ENCODE data around the gene KCNQ2.
"Not testable (repeated sequence)": the region's sequence is repeated elsewhere in the genome, so short reads cannot be mapped to it uniquely, and the experiment has no call there.

KCNQ2 gene

DNA sequence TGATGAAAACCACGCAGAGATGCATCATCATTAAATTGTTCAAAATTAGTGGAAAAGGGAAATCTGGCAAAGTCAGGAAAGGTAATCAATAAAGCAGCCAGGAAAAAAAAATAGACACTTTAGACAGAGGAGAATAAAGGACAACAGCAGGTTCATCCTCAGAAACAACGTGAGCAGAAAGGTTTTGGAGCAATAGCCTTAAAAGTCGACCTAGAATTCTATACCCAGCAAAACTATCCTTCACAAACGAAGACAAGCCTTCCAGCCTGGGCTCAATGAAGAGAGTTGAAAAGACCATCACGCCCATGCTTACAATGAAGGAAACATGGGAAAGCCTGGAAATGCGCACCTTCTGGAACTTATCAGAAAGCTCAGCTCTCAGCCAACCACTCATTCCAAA, 86.6 kb downstream of the KCNQ2 start:
- DNase-seq (ENCODE audit: low spot score), result no peak

DNA sequence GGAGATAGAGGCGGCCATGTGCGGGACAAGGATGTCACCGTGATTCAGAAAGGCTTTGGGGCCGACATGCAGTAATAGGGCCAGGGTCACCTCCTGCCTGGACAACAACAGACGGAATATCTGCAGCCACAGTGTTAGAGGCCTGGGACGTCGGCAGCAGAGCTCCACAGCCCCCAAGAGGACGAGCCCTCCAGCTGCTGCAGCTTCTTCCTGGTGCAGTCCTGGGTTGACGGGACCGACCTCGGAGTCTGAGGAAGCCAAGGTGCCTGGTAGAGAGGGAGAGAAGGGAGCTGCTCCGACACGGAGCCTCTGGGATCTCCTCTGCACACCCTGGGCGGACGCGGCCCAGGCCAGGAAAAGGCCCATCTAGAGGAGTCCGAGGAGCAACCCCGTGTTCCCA, 88.1 kb downstream of the KCNQ2 start:
- DNase-seq (ENCODE audit: low spot score), result no peak

DNA sequence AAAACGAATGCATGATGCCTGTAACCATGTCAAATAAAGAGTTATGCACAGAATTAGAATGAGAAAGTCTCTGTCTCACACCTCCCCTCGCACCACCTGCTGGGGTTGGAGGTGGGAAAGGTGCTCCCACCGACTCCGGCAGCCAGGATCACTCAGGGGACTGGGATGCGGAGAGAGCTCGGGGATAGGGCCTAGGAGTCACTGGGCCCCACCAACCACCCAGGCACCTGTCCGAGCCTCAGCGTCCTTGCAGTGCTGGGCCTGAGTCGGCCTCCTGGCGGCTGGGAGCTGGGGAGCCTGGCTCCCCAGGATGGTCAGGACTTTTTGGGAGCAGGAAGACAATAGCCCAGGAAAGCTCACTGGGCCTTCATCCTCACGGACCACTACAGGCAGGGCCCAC, 88.9 kb downstream of the KCNQ2 start:
- no peak for DNase-seq (ENCODE audit: low spot score)

DNA sequence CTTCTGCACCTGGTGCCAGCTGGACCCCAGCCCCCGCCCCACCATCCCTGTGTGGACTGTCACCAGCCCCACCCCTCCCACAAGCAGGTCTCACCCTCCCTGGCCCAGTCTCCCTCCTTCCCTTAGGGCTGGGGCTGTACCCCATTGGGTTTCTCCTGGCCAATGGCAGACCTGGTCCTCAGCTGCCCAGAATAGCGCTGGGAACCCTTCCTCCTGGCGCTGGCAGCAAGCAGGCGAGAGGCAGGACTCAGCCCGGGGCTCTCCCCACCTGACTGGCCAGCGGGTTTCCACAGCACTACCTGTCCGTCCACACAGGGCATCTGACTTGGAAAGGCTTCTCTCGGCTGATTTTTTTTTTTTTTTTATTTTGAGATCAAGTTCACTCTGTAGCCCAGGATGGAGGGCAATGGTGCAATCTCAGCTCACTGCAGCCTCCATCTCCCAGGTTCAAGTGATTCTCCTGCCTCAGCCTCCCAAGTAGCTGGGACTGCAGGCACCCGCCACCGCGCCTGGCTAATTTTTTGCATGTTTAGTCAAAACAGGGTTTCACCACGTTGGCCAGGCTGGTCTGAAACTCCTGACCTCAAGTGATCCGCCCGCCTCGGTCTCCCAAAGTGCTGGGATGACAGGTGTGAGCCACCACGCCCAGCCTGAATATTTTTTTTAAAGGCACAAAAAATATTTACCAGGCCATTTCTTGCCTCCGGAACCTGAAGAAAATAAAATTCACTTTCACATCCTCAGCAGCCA, 89.7 kb downstream of the KCNQ2 start:
- no peak for DNase-seq (ENCODE audit: low spot score)

DNA sequence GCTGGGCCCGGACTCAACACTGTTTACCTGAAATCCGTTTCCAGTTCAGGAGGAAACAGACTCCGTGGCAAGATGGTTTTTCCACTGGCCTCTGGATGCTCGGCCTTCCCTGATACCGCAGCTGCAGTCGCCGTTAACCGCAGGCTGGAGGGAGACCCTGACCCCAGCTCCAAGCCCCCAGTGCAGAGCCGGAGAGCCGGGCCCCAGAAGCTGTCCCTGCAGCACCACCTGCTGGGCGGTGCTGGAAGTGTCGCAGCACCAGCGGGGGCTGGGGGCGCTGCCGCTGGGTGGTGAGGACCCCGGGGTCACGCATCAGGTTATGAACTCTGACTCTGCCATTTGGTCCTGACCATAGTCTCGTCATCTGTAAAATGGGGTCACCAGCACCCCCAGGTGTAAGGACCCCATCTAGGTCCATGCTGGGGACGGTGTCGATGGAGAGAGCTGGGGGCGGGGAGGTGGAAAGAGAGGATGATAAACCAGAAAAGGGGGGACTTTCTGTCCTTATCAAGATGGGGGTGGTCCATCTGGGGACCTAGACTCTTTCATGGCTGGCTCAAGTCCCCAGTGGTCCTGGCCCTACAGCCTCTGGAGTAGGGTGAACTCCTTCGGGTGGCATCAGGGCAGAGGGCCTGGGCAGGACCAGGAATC, 90.5 kb downstream of the KCNQ2 start:
- DNase-seq (ENCODE audit: low spot score), result peak; percentile 82

DNA sequence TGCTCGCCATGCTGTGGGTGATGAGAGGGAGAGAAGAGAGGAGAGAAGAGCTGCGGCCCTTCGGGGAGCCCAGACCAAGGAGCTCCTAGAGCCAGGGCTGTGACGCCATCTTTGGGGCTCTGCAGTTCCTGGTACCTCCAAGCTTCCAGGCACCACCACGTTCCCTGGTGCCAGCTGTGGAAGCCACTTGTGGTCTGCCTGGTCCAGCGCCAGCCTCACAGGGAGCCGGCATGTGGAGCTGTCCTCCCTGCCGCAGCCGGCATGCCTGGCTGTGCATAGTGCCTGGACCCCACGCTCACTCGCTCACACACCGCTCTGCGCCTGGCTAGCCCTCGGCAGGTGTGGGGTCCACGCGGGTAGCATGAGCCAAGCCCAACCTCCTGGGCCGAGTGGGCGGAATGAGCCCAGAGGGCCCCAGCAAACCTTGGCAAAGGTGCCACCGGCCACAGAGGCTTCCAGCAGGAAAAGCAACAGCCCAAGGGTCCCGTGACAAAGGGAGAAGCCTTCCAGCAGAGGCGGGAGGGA, 92.0 kb downstream of the KCNQ2 start:
- DNase-seq (ENCODE audit: low spot score), result no peak

DNA sequence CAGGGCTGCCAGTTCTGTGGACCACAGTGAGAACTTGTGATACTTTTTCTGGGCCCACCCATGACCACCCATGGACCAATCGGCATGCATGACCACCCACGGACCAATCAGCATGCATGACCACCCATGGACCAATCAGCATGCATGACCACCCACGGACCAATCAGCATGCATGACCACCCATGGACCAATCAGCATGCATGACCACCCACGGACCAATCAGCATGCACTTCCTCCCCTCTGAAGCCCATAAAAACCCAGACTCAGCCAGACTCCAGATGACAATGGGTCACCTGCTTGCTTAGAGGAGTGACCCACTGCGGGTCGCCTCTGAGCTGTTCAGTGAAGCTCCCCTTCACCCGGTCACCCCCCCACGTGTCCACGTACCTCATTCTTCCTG, 92.6 kb downstream of the KCNQ2 start:
- DNase-seq (ENCODE audit: low spot score), result not testable (repeated sequence)

DNA sequence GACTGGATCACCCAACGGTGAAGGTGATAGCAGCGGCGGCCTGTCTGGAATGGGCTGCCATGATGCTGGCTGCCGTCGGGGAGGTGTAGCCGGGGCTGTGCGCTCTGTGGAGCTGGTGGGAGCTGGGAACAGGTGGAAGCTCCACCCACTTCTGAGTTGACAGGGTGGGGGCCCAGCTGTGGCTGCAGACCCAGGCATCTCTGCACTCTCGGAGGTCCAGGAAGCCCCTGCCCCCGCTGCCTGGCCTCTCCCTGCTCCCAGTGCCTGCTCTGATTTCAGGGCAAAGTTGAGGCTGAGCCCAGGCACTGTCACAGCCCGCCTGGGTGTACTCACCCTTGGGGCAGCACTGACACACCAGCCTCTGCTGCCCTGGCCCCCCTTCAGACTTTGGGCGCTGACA, 93.2 kb downstream of the KCNQ2 start:
- no peak for DNase-seq (ENCODE audit: low spot score)

DNA sequence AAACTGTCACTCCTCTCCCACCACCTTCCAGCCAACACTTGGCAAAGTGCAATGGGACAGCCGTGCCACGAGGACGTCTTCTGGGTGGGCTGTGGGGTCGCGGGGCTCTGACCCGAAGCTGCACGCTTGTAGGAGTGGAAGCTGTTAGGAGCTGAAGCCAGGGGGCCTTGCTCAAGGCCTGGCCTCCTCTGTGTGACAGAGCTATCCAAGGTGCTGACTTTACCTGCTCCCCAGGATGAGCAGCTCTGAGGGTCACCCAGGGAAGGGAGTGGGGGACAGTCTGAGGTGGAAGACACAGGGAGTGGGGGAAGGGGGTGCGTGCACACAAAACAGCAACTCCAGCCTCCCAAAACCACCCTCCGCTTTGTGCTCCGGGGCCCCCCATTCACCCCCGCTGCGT, 93.8 kb downstream of the KCNQ2 start:
- no peak for DNase-seq (ENCODE audit: low spot score)

DNA sequence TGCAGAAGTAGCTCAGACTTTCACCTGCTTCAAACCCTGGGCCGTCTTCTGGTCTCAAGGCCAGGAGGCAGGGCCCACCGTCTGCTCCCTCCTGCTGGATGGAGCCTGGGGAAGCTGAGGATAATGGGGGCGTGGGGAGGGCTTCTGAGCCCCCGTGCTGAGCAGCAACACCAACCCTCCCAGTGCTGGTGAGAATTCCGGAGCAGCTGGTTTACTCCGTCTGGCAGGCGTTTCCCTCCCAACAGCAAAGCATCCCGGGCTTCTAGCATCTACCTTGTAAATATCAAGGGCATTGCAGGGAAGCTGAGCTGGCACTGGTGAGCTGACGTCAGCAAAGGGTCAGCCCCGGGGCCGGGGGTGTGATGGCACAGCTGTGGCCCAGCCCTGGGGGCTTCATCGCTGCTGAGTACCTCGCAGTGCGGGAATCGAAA, 94.5 kb downstream of the KCNQ2 start:
- no peak for DNase-seq (ENCODE audit: low spot score)

DNA sequence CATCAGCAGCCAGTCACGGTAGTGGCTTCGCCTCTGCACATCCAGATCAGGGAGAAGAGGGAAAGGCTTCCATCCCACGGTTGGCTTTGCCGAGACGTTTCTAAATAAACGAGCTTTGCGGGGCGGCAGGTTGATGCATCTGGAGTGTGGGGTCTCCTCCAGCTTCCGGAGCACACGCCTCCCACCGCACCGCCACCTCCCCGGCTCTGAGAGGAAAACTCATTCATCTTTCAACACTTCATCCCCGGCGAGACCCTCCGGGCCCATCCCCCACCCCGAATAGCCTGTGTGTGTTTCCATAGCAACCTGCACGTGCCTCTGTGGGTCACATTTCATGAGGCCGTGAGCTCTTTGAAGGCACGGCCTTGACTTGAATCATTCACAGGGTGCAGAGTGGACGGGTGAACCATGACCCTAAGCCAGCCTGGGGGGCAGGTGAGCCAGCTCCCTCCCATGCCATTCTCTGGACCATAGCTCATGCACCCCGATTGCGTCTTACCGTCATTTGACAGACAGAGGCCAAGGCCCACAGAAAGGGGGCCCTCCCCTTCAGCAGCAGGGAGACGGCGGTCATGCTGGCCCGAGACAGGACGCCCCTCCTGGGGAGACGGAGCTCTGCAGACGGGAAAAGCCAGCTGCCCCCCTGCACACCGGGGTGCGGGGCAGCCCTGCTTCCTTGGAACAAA, 95.1 kb downstream of the KCNQ2 start:
- no peak for DNase-seq (ENCODE audit: low spot score)

DNA sequence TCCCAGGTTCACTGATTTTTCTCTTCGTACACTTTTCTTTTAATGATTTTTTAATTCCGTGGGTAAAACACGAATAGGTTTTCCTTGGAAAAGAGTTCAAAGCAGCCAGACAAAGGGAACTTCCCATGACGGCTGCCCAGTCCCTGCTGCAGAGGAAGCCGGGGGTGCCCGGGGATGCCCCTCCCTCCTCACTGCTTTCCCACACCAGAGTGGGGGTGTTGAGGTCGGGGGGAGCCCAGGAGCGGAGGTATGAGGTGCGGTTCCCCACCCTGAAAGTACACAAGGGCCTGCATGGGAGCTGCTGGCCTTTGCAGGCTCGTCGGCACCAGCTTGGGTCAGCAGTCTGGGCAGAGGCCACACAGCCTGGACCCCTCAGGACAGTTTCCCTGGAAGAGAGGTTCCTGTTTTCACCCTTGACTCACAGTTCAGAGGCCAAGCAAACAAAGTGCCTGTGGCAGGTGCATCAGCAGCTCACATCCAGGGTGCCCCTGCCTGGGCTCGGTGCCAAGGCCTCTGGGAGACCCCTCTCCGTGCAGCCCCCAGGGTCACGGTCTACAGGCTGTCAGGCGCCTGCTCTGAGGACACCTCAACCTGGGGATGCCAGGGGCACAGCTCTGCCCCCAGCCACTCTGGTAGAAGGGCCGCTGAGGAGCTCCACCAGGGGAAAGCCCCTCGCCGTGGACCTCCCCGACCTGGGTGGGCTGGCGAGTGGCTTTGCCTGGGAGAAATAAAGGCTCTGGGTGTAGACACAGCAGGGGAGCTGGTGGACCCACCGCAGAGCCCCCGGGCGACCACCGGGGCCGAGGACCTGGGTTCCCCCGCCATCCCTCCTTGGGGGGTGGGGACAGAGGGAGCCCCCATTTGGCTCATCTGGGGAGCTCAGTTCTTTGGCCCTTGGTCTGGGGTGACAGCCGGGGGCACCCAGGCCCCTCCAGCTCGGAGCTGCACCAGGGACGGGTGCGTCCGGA, 95.9 kb downstream of the KCNQ2 start:
- no peak for DNase-seq (ENCODE audit: low spot score)

DNA sequence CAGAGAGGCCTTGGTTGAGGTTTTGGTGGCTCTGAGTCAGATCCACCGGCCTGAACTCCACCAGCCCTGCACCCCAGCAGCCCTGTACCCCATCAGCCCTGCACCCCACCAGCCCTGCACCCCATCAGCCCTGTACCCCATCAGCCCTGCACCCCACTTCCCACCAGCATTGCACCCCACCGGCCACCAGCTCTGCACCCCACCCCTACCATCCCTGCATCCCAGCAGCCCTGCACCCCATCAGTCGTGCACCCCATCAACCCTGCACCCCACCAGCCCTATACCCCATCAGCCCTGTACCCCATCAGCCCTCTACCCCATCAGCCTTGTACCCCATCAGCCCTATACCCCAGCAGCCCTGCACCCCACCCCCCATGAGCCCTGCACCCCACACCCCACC, 97.0 kb downstream of the KCNQ2 start:
- no peak for DNase-seq (ENCODE audit: low spot score)

DNA sequence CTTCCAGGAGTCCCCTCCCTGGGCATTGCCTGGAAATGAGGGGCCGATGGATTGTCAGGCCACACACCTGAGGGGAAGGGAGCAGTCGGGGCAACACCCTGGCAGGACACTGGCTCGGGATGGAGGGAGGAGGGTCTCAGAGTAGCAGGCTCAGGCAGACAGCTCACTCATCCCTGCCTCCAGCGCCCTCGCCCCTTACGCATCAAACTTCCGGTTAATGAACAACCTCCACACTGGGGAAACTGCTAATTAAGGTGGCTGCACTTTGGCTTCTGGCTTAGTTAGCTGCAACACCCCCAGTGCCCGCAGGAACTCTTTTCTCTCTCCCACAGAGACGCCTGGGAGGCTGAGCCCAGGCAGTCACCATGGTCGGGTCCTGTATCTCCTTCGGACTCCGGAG, 98.0 kb downstream of the KCNQ2 start:
- DNase-seq (ENCODE audit: low spot score), result no peak

DNA sequence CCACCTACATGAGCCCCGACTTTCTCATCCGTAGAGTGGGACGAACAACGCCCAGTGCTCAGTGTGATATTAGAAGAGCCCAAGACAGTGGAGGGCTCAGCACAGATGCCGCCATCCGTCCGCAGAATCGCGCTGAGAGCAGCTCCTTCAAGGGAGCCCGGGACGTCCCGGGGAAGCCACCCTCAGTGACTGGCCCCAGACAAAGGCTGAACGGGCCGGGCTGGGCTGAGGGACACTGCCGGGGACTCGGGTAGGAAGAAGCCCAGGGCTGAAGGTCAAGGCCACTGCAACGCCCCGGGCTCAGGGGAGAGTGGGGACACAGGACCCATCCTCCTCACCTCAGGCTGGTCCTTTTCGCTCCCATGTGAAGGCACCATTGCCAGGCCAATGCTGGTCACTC, 98.5 kb downstream of the KCNQ2 start:
- no peak for DNase-seq (ENCODE audit: low spot score)

DNA sequence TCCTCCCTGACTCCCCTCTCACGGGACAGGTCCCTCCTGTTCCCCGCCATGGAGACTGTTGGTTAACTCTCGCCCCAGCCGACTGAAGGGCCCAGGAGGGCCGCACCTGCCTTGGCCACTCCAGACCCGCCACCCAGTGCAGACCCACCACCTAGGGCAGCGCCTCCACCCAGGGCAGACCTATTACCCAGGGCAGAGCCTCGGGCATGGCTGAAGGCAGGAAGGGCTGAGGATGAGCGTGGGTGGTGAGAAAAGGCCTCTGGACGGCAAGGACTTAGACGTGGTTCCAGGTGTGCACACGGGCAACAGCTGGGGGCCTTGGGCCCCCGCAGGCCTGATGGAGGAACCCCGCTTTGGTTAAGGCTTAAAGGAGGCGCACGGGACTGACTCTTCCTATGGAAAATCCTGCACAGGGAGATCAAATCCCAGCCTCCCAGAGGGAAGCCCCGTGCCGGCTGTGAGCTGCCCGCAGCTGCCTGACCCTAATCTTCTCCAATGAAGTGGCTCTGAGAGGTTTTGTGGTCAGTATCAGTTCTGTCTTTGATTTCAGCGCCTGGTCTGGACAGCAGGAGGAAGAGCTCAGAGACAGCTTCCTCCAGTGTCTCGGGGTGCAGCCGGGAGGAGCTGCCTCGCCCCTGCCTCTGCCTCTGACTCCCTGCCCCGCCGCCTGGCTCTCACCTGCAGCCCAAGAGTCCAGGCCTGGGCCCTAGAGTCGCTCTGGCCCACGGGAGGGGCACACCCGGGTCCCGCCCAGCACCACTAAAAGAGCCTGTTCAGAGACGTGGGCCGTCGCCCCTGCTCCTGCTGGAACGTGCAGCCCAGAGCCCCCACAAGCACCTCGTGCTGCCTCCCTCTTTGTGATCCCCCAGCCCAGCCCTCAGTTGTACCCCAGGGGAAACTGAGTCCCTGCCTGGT, 99.2 kb downstream of the KCNQ2 start:
- DNase-seq (ENCODE audit: low spot score), result no peak

DNA sequence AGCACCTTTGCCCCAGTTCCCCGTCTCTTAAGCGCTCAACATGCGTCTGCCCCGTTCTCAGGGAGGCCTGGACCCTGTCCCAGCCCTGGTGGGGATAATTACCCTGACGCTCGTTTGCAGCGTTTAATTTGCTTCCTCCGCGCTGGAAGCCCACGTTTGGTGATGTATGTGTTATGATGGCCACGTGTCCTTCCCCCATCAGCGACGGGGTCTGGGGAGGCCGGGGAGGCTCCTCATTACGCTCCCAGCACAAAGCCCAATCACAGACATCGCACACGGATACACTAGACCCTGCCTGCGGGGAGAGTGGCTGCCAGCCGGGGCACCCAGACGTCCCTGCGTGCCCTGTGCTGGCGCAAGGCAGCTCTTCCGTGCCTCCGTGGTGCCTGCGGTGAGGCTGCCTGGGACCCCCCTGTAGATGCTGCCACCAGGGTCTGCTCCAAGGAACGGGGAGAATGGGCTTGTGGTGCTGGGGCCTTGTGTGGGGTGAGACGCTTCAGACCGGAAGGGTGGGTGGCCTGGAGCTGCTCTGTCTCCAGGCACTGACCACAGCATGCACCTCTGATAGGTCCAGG, 101.1 kb downstream of the KCNQ2 start:
- no peak for DNase-seq (ENCODE audit: low spot score)

DNA sequence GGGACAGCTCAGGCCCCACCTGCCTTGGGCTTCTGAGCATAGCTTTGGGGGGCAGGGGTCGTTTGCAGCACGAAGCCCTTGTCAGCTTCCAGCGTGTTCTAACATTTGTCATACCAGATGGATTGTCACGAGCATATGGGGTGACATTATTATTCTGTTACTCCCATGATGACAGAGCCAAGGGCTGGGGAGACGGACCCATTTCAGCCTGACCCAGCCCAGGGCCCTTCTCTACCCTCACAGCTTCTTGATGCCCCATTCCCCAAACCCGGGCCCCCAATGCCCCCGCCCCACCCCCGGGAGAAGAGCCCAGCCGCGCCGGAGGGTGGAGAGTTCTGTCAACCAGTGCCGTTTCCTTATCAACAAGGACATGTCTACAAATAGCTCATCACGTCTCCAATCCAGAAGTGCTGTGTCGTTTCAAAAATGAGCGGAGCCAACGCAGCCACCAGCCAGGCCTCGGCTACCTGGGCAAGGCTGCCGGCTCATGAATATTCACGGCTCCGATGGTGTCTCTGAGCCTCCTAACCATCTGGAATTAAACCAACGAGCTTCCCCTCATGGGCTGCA, 101.8 kb downstream of the KCNQ2 start:
- no peak for DNase-seq (ENCODE audit: low spot score)

DNA sequence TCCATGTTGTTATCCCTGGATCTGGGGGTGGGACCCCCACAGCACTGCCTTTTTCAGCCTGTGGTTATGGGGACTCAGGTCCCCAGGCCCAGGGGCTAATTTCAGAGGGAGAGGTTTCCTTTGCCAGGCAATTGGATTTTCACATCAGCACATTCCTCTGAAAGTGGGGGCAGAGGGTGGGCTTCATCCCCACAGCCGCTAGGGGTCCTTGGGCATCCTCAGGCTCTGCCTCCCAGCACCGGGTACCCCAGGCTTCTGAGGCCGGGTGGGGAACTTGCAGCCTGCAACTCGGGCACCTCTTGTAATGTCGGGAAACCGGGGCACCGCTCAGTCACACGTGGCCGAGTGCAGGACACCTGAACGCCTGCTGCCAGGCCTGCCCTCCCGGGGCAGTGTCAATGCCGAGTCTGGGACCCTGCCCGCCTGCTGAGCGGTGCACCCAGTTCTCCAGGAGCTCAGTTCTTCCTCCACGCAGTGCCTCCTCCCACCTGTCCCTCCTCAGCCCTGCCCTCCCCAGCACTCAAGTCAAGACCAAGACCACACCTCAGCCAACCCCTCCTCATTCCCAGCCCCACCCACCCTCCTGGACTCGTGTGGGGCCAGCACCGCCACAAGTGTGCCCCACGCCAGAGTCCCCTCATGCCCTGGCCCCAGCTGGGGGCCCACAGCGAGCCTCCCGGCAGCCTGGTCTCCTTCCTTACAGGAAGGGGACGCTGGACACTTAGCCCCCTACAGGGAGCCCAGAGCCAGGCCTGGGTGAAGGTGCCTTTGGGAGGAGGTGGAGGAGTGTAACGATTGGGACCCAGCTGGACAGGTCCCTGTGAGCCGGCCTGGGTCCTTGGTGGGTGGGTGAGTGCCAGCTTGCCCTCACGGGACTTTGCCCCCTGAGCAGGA, 102.5 kb downstream of the KCNQ2 start:
- DNase-seq (ENCODE audit: low spot score), result no peak

Data from AG20443 (cell line).